ENCODE measurements around the gene TRMT10B.
A peak's percentile ranks its signal among the peaks of the same experiment; 100 is the strongest.
"Not testable (repeated sequence)": the region's sequence is repeated elsewhere in the genome, so short reads cannot be mapped to it uniquely, and the experiment has no call there.

The TRMT10B gene

DNA sequence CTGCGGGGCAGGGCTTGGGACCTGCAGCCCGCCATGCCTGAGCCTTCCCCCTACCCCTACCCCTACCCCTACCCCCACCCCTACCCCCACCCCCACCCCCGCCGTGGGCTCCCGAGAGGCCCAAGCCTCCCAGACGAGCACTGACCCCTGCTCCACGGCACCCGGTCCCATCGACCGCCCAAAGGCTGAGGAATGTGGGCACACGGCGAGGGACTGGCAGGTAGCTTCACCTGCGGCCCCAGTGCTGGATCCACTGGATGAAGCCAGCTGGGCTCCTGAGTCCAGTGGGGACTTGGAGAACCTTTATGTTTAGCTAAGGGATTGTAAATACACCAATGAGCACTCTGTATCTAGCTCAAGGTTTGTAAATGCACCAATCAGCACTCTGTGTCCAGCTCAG, 1.5 kb upstream of the TRMT10B start:
- DNase-seq: not testable (repeated sequence)

DNA sequence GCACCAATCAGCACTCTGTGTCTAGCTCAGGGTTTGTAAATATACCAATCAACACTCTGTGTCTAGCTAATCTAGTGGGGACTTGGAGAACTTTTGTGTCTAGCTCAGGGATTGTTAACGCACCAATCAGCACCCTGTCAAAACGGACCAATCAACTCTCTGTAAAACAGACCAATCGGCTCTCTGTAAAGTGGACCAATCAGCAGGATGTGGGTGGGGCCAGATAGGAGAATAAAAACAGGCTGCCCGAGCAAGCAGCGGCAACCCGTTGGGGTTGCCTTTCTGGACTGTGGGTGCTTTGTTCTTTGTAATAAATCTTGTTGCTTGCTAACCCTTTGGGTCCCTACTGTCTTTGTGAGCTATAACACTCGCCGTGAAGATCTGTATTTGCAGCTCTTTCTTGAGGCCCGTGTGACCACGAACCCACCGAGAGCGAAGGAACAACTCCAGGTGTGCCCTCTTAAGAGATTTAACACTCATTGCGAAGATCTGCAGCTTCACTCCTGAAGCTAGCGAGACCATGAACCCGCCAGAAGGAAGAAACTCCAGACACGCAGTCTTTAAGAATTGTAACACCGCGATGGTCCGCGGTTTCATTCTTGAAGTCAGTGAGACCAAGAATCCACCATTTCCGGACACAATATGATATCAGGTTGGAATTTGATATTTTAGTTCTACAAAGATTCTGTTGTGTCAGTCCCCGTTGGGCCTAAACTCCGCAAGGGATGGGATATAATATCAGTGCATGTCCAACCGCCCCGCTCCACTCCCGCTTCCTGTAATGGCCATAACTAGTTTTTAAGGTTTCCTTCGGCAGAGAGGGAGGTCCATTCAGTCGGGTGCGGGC, 740 bp upstream of the TRMT10B start:
- no peak for DNase-seq

DNA sequence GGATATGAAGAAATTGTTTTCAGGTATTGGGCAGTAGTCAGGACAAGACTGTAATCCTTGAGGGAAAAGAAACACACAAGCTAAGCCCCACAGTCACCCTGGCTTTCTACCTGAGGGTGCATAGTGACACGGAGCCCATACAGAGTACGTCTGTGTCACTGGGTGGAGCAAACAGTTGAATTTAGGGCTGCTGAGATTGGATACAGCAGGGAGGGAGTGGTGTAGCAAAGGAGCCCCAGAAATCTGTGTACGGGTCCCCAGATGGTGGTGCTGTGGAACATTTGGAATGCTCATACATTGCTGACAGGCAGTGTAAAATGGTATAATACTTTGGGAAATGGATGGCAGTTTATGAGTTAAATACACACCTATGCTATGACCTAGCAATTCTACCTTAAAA, 5.1 kb downstream of the TRMT10B start:
- DNase-seq: no peak

DNA sequence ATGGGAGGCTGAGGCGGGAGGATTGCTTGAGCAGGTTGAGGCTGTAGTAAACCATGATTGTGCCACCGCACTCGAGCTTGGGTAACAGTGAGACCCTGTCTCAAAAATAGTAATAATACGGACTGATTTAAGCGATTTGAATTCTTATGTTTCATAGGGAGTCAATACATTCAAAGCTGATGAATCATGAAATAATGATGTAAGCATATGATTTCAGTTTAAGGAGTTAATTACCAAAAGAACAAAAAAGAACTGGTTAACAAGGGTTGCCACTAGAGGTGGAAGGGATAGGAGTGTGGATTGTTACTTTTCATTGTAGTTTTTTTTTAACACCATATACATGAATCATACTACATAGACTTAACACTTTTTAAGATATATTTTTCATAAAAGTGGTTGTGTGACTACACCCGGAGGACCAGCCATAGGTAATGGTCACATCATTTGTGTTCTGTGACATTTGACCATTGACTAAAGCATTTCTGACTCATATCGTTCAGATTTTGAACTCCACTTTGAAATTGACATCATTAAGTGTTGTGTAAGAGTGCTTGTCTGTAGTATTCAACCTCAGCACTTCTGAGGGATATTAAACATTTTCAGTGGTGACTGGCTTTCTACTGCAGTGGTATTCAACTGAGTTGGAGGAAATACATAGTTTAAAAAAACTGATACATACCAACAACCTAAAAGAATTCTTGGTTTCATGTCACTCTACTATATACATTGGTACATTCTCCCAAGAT, 7.0 kb downstream of the TRMT10B start:
- DNase-seq: no peak

DNA sequence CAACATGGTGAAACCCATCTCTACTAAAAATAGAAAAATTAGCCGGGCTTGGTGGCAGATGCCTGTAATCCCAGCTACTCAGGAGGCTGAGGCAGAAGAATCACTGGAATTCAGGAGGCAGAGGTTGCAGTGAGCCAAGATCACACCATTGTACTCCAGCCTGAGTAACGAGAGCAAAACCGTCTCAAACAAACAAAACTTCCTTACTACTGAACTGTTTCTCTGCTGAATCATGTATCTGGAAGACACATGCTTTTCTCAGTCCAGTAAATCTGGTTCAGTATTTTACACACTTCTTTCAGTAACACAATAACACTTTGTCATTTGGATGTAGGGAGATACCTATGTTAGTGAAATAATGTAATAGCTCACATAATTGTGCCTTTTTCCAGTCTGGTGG, 7.9 kb downstream of the TRMT10B start:
- DNase-seq: no peak

DNA sequence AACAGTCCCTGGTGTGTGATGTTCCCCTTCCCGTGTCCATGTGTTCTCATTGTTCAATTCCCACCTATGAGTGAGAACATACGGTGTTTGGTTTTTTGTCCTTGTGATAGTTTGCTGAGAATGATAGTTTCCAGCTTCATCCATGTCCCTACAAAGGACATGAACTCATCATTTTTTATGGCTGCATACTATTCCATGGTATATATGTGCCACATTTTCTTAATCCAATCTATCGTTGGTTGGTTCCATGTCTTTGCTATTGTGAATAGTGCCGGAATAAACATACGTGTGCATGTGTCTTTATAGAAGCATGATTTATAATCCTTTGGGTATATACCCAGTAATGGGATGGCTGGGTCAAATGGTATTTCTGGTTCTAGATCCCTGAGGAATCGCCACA, 11.7 kb downstream of the TRMT10B start:
- DNase-seq: not testable (repeated sequence)

DNA sequence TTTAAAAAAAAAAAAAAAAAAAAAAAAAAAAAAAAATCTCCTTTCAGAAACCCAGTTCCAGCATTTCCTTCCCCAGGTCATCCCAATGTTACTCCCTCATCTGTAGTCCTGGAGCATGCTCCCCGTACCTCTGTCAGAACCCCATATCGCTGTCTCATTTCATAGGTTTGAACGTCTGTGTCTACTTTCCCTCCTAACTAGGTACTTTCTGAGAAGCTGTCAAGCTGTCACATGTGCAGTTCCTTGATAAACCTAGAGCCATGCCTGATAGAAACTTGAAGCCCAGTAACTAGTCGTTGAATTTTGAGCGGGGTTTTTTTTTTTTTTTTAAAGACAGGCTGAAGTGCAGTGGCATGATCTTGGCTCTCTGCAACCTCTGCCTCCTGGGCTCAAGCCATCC, 15.7 kb downstream of the TRMT10B start:
- DNase-seq: no peak

DNA sequence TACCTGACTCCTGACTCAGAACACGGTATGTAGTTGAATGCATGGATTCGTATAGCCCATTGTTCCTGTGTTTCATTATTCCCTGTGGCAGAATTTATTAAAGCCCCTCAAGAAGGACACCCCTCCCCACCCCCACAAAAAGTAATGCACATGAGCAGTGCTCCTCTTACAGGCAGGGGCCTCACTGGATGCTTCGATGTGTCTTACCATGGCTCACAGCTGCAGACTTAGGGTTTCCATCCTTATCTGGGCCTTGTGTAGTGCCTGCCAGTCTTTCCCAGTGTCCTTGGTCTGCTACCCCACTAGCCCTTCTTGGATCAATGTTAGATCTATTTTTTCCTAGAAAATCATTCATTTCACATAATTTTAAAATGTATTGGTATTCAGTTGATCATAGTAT, 16.4 kb downstream of the TRMT10B start:
- no peak for DNase-seq

DNA sequence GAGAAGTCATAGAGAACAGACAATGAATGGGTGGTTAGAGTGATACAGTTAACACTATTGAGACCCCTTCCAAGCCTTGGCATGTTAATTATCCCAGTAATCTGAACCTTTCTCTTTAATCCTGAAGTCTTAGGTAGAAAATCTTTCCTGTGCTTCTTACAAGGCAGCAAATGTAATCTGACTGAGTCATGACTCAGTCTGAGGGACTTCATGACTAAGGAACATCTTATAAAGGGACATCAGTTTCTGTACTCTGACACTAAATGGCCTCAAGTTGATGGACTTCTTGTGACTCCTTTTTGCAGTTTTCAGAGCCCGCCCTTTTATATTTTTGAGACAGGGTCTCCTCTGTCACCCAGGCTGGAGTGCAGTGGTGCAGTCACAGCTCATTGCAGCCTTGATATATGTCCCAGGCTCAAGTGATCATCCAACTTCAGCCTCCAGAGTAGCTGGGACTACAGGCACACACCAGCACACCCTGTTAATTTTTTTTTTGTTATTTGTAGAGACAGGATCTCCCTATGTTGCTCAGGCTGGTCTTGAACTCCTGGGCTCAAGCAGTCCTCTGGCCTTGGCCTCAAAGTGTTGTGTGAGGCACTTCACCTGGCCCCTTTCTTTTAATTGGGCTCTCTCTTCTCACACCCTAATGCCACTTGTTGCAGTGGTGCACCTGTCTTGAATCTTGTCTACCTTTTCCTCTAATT, 21.8 kb downstream of the TRMT10B start:
- no peak for DNase-seq

DNA sequence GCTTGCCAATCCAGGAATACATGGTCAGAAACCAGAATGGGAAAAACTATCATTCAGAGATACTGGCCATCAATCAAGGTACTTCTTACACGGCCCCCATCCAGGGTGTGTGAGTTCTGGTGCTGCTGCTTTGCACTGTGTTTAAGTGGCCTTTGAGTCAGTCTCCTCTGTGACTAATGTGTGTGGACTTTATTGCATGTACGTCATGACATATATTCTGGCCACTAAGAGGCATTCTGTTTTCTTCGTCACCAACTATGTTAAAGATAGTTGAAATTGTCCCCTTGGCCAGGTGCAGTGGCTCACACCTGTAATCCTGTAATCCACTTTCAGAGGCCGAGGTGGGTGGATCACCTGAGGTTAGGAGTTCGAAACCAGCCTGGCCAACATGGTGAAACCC, 22.7 kb downstream of the TRMT10B start:
- DNase-seq: no peak

DNA sequence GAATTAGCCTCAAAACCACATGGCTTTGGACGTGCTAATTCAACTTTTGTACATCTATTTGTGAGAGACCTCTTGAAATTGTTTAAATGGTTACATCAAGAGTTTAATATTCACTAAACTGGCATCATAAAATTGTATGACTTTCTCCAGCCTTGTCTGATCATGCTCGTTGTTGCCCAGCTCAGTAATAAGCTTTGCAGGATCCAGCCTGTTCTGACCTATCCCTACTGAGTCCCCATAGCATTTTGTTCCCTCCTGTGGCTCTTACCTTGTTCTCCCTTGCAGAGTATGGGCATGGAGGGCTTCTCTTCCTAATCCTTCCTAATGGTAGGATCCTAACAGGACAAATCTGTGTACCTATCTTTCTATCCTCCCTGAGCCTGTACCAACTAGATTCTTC, 24.9 kb downstream of the TRMT10B start:
- no peak for DNase-seq

DNA sequence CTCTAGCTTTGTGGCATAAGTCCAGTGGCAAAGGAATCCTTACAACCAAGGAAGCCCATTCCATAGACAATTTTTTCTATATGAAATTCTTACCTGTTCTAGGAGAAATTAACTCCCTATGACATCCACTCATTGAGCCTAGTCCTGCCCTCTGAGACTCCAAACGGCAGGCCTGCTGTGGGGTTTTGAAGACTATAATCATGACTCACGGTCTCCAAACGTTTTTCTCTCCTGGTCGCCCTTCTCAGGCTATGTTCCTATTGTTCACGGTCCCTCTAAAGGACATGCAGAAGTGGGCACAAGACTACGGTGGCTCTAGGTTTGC, 30.6 kb downstream of the TRMT10B start:
- no peak for DNase-seq

DNA sequence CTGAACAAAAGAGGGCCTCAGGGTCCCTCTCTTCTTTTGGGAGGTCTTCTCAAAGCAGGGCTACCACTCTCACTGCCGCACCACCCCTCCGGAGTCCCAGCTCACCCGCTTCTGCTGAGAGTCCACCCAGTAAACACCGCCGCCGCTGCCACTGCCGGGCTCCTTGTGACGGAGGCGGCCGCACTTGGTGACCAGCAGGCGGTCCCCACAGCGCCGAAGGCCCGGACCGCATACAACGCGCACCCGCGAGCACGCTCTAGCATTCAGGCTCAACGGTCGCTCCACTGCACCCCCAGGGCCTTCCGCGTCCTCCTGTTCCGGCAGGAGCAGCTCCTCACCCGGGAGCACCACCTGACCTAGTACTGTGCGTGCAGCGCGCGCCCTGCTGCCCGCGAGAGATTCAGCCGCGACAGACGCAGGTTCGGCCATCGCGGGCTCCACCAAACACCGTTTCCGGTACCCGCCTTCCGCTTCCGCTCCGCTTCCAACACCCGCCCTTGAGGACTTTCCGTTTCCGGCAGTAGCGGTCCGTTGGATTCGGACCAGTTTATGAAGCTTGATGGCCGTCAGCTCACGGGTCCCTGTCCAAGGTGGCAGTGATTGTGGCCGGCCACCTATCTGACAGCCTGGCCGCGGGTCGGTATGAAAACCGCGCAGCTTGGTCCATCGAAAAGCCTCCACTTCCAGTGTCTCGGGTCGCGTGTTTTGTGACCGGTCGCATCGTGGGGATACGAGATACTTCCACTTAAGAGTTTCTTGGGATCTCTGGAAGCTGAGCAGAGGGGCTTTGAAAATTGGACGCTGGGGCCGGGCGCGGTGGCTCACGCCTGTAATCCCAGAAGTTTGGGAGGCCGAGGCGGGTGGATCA, 31.2 kb downstream of the TRMT10B start, which contains the start of gene EXOSC3:
TSS of gene EXOSC3 (minus strand) at position 449 of the 868 bp plus-strand sequence. CDS start at position 429, 20 bp downstream.
- DNase-seq: peak; percentile 84

DNA sequence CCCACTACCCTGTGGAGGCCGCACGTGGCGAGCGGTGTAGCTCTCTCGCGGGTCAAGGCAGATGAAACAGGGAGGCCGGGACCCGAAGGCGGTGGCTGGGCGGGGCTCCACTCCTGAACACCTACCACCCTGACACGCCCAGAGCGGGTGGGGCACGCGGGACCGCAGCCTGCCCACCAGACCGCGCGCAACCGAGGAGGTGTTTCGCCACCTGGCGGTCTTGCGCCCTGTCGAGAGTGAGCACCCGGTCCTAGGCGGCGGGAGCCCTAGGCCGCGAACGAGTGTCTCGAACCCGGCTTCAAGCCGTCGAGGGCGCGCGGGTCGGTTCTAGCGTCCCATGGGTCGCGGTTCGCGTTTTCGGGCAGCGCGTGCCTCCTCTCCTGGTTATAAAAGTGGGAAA, 33.5 kb downstream of the TRMT10B start:
- DNase-seq: no peak

DNA sequence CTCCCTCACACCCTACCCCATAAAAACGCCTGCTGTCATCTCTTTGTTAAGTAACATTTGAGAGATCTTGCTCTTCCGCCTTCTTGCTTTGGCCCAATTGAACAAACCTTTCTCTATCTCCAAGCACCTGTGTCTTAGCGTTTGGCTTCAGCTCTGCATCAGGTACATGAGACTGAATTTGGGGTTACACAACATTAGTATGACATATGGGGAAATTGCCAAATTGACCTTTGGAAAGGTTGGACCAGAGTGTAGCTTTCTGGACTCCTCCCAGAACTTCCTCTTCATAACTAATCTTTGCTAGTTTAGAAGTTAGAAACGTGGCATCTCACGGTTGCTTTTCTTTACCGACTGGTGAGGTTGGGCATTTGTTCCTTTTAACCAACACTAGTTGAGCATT, 34.7 kb downstream of the TRMT10B start:
- no peak for DNase-seq

DNA sequence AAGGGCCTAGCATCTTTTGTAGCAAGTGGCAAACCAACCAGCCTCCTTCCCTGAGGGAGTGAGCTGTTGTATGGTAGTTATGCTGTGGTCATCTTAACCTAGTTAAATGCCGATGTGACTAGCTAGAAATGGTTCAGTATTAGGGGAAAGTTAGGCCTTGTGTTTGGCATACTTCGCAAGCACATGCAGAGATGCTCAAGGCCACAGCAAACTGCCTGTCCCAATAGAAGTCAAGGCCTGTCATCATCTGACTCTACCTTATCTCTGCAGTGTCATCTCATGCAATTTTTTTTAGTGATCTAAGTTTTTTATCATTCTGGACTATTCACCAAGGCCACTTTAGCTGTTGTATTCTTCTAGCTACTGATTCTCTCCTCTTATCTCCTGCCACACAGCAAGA, 36.5 kb downstream of the TRMT10B start:
- no peak for DNase-seq

DNA sequence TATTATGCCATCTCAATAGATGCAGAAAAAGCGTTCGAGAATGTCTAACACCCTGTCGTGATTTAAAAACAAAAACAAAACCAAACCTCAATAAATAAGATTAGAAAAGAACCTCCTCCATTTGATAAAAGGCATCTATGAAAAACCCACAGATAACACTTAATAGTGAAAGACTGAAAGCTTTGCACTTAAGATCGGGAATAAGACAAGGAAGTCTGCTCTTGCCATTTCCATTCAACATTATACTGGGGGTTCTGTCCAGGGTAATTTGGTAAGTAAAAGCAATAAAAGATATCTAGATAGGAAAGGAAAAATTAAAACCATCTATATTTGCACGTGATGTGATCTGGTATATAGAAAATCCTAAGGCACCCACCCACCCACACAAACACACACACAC, 38.5 kb downstream of the TRMT10B start:
- DNase-seq: no peak

DNA sequence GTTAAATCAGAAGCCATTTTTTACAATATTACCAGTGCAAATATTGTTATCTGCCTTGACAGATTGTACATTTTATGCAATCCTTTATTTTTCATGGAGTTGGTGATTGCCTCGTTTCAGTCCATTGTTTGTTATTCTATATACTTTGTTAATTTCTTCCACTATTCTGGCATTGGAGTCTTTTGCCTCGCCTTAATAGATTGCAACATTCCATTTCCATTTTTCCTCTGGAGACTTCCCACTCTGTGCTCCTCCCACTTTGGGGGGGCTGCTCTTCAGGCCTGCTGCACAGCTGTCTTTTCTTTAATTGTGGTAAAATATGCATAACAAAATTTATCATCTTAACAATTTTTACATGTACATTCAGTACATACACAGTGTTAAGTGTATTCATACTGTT, 42.6 kb downstream of the TRMT10B start:
- DNase-seq: no peak

DNA sequence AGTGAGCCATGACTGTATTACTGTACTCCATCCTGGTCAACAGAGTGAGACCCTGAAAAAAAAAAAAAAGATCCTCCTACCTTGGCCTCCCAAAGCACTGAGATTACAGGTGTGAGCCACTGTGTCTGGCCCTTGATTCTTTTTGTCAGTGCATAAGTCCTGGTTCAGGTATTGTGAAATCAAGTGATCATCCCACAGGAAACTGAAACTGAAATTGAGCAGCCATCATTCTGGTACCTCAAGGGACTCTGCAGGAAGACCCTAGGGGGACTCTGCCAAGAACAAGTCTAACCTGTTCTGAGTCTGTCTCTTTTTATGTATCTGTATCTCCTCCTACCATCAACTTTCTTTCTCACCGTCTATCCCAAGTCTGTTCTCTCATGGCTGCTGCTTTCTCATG, 45.1 kb downstream of the TRMT10B start:
- no peak for DNase-seq

DNA sequence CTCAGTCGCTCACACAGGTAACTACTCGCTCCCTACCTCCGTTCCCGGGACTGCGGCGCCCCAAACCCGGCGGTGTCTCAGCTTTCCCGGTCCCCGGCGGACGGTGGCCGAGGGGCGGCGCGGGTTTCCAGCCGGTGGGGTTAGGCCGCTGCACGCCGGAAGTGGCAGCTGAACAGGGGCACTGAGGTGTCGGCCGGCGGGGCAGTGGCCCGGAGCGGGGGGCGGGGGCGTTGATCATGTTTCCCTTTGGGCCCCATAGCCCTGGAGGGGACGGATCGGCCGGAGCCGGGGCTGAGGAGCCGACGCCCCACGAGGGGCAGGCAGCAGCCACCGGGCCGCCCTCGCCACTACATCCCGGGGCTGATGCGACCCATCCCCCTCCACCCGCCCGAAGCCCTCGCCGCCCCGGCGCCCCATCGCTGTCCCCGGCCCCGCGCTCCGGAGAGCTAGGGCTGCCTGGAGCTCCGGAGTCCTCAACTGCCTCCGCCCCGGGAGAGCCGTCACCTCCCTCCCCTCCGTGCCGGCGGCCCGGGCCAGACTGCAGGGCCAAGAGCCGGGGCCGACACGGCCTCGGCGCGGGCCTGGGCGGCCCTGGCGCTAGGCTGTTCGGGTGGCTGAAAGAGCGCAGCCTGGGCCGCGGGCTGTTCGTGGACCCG, 47.2 kb downstream of the TRMT10B start, which contains the start of gene DCAF10:
TSS of gene DCAF10 (plus strand) at position 167 of the 656 bp plus-strand sequence. CDS start at position 237, 70 bp downstream.
- peak; percentile 72 for DNase-seq

DNA sequence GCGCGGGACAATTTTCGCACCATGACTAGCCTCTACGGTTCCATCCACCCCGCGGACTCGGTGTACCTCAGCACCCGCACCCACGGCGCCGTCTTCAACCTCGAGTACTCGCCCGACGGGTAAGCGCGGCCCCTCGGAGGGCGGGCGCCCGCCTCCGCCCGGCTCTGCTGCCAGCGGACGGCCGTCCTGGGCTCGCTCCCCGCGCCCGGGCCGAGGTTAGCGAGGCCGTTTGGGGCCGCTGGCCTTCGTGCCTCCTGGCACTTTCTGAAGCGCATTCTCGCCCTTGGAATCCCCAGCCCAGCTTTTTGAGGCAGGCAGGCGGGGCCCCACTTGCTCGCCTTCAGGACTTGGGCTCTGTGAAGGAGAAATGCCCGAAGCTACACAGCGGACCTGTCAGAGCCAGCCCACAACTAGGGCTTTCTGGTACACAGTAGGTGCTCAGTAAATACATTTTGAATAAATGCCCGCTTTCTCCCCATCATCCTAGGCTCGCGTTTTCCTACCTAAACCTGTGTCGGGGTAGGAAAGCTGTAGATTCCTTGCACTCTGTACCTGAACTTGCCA, 47.8 kb downstream of the TRMT10B start:
- DNase-seq: peak; percentile 1
